Adipocyte (in vitro differentiated cells): ENCODE measurements around the gene COL17A1.

ENCODE experiments used
- DNase-seq: peaks from one replicate; pipeline ENCODE4 v3.0.0-alpha.2; 2015; ENCODE audit warnings: low read depth
- H3K27me3 ChIP-seq: replicated peaks from 2 replicates; pipeline ENCODE4 v1.7.0; 2013; ENCODE audit warnings: mild to moderate bottlenecking, low read length, moderate library complexity; ENCODE audit not compliant: control insufficient read depth, insufficient read depth
- H3K36me3 ChIP-seq: 2 replicates; pipeline ENCODE4 v1.7.0; 2013; ENCODE audit warnings: low read length, mild to moderate bottlenecking, moderate library complexity; ENCODE audit not compliant: control insufficient read depth, insufficient read depth, severe bottlenecking
- H3K4me1 ChIP-seq: 2 replicates; pipeline ENCODE4 v1.7.0; 2013; ENCODE audit warnings: mild to moderate bottlenecking, low read length, moderate library complexity; ENCODE audit not compliant: control insufficient read depth, insufficient read depth
- H3K4me3 ChIP-seq: 2 replicates; pipeline ENCODE4 v1.7.0; 2013; ENCODE audit warnings: mild to moderate bottlenecking, low read length, moderate library complexity
- H3K9ac ChIP-seq: 2 replicates; pipeline ENCODE4 v1.7.0; 2013; ENCODE audit warnings: mild to moderate bottlenecking, low read length, moderate library complexity
- H3K9me3 ChIP-seq: 2 replicates; pipeline ENCODE4 v1.7.0; 2013; ENCODE audit warnings: mild to moderate bottlenecking, low read length, moderate library complexity; ENCODE audit not compliant: control insufficient read depth

Gene COL17A1

DNA sequence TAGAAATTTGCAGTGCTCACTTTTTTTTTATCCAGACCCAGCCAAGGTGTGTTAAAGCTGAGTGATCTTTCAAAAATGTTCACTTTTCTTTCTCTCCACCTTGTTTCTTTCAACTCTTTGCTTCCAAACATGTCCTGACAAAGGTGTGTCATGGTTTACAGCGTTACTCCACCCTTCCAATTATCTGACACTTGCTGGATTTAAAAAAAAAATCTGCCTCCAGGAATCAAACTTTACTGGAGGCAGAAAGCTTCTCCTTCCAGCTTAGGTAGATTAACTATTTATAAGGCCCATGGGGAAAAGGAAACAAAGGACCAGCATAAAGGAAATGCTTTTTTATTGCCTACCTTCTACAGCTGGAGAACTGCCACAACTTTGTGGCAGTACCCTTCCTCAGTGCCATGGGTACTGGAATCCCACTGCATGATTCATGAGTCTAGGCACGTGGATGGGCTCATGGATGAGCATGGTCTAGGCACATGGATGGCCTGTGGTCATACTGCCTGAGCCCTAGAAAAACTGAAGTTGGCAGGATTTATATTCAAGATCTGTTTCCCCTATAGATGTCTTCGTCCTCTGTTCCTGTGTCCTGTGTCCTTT is at the start of gene COL17A1:
TSS of gene COL17A1 (minus strand) at position 80 of the 600 bp plus-strand sequence. CDS start 5,207 bp downstream, outside the sequence.
- Histone ChIP-seq H3K4me3 (no peak within 1 kb of the TSS), H3K9ac (no peak within 1 kb of the TSS), H3K36me3 (no peaks in the 10 kb centered on the region), H3K4me1 (no peaks in the 10 kb centered on the region), H3K27me3 (no peaks in the 10 kb centered on the region), H3K9me3 (no peaks in the 10 kb centered on the region)
- no peak for DNase-seq

GRCh38 chr10:104130041-104130440 is 44.4 kb upstream of the COL17A1 start:
- H3K9me3 ChIP-seq = no peaks in the 10 kb centered on the region
- H3K36me3 ChIP-seq = no peaks in the 10 kb centered on the region

GRCh38 chr10:104128214-104128613 is 42.5 kb upstream of the COL17A1 start:
- H3K27me3 ChIP-seq = no peaks in the 10 kb centered on the region
- no peak overlapping the region for H3K9ac ChIP-seq
- no peak overlapping the region for H3K4me3 ChIP-seq
- peaks cover 12% of the 10 kb centered on the region for H3K4me1 ChIP-seq
- no peaks in the 10 kb centered on the region for H3K36me3 ChIP-seq
- H3K9me3 ChIP-seq = no peaks in the 10 kb centered on the region
- peak; percentile 17 for DNase-seq

More at GRCh38 chr10:104130041-104130440, 44.4 kb upstream of the COL17A1 start:
- DNase-seq = peak; percentile 35
- Histone ChIP-seq H3K9ac (peak overlapping the region; percentile 41), H3K27me3 (no peaks in the 10 kb centered on the region), H3K4me3 (no peak overlapping the region), H3K4me1 (peaks cover 11% of the 10 kb centered on the region)

DNA sequence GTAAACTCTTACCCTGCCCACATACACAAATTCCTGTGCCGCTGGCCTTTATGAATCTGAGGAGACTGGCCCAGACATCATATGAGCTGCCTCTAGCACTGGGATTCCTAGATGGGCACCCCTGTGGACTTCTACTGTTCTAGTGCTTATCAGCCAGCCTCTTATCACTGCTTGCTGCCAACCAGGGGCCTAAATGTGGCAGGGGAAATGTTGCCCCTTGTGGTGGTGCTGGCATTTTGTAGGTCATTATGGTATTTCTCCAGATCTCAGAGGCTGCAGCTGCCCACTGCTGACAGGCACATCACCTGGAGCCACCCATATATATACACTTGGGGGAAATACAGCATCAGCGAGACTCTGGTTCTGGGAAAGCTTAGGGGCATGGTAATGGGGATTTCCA is 41.7 kb upstream of the COL17A1 start:
- Histone ChIP-seq H3K4me3 (no peak overlapping the region), H3K9me3 (no peaks in the 10 kb centered on the region), H3K36me3 (no peaks in the 10 kb centered on the region), H3K27me3 (no peaks in the 10 kb centered on the region), H3K4me1 (peaks cover 19% of the 10 kb centered on the region), H3K9ac (no peak overlapping the region)
- DNase-seq = no peak

- Histone ChIP-seq H3K27me3 (no peaks in the 10 kb centered on the region), H3K36me3 (no peaks in the 10 kb centered on the region), H3K4me3 (peak overlapping the region; percentile 92), H3K4me1 (peaks cover 21% of the 10 kb centered on the region), H3K9me3 (no peaks in the 10 kb centered on the region), H3K9ac (peak overlapping the region; percentile 97)
- peak; percentile 55 for DNase-seq
These were observed 37.7 kb upstream of the COL17A1 start for GRCh38 chr10:104123397-104123796.

DNA sequence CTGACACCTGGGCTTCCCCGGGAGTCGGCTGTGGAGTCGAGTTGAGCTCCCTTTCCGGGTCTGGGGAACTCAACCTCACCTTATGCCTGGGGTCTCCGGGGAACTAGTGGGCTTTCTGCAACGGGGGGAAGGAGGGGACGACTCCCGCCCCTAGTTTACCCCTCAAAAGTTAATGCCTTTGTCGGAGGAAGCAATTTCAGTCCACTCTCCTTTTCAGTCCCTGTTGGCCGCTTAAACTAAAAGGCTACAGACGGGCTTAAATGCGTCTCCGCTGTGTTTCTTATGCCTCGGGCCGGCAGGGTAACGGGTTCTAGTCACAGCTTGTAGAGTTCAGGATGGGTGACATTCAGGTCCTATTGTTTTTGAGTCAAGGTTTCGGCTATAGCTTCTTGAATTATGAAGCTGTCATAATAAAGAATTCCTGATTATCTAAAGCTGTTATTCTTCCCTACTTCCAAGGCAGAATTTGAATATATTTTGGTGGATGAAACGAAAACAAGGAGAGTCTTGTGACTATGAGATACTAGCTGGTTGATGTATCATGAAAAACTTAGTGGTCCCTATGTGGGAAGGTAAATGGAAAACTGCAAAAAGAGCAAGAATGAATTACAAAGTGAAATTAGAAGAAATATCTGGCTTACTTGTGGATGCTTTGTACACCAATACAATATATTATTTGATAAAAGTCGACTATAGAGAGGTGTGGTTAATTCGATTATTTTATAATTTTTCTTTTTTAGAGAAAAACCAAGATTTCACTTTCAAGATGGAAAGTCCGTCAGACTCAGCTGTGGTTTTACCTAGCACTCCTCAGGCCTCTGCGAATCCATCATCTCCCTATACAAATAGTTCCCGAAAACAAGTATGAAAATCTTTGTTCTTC is 36.8 kb upstream of the COL17A1 start:
- Histone ChIP-seq H3K9me3 (no peaks in the 10 kb centered on the region), H3K9ac (peak overlapping the region; percentile 97), H3K4me3 (peak overlapping the region; percentile 92), H3K4me1 (peaks cover 29% of the 10 kb centered on the region), H3K36me3 (no peaks in the 10 kb centered on the region), H3K27me3 (no peaks in the 10 kb centered on the region)
- DNase-seq = peak; percentile 57

- peak within 1 kb of the TSS; percentile 92 for H3K4me3 ChIP-seq
- peak within 1 kb of the TSS; percentile 97 for H3K9ac ChIP-seq
- peaks cover 29% of the 10 kb centered on the region for H3K4me1 ChIP-seq
- no peaks in the 10 kb centered on the region for H3K9me3 ChIP-seq
- DNase-seq = peak; percentile 99
- H3K36me3 ChIP-seq = no peaks in the 10 kb centered on the region
- no peaks in the 10 kb centered on the region for H3K27me3 ChIP-seq
These were observed 36.0 kb upstream of the COL17A1 start, which contains the start of gene SFR1 for GRCh38 chr10:104121485-104122224. Gene SFR1, plus strand, starts transcription at chr10:104122171. Its CDS starts 13 bp downstream, at chr10:104122184.

GRCh38 chr10:104120903-104121484 is 35.3 kb upstream of the COL17A1 start:
- peak overlapping the region; percentile 92 for H3K4me3 ChIP-seq
- no peaks in the 10 kb centered on the region for H3K36me3 ChIP-seq
- H3K27me3 ChIP-seq = no peaks in the 10 kb centered on the region
- peaks cover 29% of the 10 kb centered on the region for H3K4me1 ChIP-seq
- H3K9ac ChIP-seq = peak overlapping the region; percentile 97
- no peaks in the 10 kb centered on the region for H3K9me3 ChIP-seq
- DNase-seq = peak; percentile 98

- H3K4me1 ChIP-seq = peaks cover 29% of the 10 kb centered on the region
- H3K9me3 ChIP-seq = no peaks in the 10 kb centered on the region
- H3K36me3 ChIP-seq = no peaks in the 10 kb centered on the region
- H3K4me3 ChIP-seq = peak overlapping the region; percentile 92
- peak overlapping the region; percentile 97 for H3K9ac ChIP-seq
- H3K27me3 ChIP-seq = no peaks in the 10 kb centered on the region
- no peak for DNase-seq
These were observed 34.8 kb upstream of the COL17A1 start for GRCh38 chr10:104120512-104120902.

DNA sequence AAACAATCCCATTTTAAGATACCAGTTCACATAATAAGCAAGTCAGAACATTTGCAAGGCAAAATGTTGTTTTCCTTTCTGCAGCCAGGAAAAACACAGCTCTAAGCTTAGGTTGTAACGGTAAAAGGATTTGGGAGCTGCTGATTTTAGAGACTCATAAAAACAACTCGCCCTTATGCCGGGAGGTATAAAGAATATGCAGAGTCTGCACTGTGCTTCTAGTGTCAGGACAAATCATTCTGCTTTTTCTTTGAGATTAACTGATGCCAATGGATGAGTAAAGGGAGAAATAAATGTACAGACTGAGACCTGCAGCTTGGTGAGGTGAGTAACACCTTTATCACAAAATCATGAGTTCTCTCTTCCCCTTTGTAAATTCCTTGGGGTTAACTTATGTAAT is 34.3 kb upstream of the COL17A1 start:
- peaks cover 29% of the 10 kb centered on the region for H3K4me1 ChIP-seq
- peak overlapping the region; percentile 97 for H3K9ac ChIP-seq
- DNase-seq = peak; percentile 40
- H3K4me3 ChIP-seq = peak overlapping the region; percentile 92
- H3K36me3 ChIP-seq = no peaks in the 10 kb centered on the region
- H3K27me3 ChIP-seq = no peaks in the 10 kb centered on the region
- no peaks in the 10 kb centered on the region for H3K9me3 ChIP-seq
